MM.1S (cell line): ENCODE data around the gene PCDHB7.
"Not testable (repeated sequence)": the region's sequence is repeated elsewhere in the genome, so short reads cannot be mapped to it uniquely, and the experiment has no call there.

ENCODE experiments used
- DNase-seq: peaks from one replicate; pipeline ENCODE4 v3.0.0-alpha.2; 2015
- H2AFZ ChIP-seq: fragments of 300-600 bp; sonication (generic); 2 replicates; pipeline ENCODE4 v1.6.0; 2016; ENCODE audit warnings: antibody characterized with exemption, low read length
- H3F3A ChIP-seq: fragments of 300-600 bp; sonication (generic); 2 replicates; pipeline ENCODE4 v1.6.1; 2016; ENCODE audit warnings: mild to moderate bottlenecking, antibody characterized with exemption, low read length, moderate library complexity, mixed read lengths; ENCODE audit not compliant: insufficient read depth
- H3K27ac ChIP-seq: fragments of 300-600 bp; sonication (generic); 2 replicates; pipeline ENCODE4 v1.5.1; 2016; ENCODE audit warnings: mild to moderate bottlenecking, low read length
- H3K27me3 ChIP-seq: fragments of 300-600 bp; sonication (generic); replicated peaks from 2 replicates; pipeline ENCODE4 v1.6.0; 2016; ENCODE audit warnings: low read length; ENCODE audit not compliant: insufficient read depth
- H3K36me3 ChIP-seq: fragments of 300-600 bp; sonication (generic); replicated peaks from 2 replicates; pipeline ENCODE4 v1.6.1; 2016; ENCODE audit warnings: mild to moderate bottlenecking, low read length, mixed read lengths; ENCODE audit not compliant: insufficient read depth
- H3K4me1 ChIP-seq: fragments of 300-600 bp; sonication (generic); 2 replicates; pipeline ENCODE4 v1.6.1; 2016; ENCODE audit warnings: low read length, mixed read lengths
- H3K4me2 ChIP-seq: fragments of 300-600 bp; sonication (generic); 2 replicates; pipeline ENCODE4 v1.6.0; 2016; ENCODE audit warnings: low read depth, low read length
- H3K4me3 ChIP-seq: fragments of 300-600 bp; sonication (generic); 2 replicates; pipeline ENCODE4 v1.5.1; 2016; ENCODE audit warnings: low read length, mixed read lengths
- H3K79me2 ChIP-seq: fragments of 300-600 bp; sonication (generic); 2 replicates; pipeline ENCODE4 v1.6.1; 2016; ENCODE audit warnings: mixed run types, low read length, mixed read lengths
- H3K9ac ChIP-seq: fragments of 300-600 bp; sonication (generic); 2 replicates; pipeline ENCODE4 v1.6.1; 2016; ENCODE audit warnings: low read length, mixed read lengths
- H3K9me2 ChIP-seq: fragments of 300-600 bp; sonication (generic); replicated peaks from 2 replicates; pipeline ENCODE4 v1.6.1; 2016; ENCODE audit warnings: mild to moderate bottlenecking, low read length, mixed read lengths; ENCODE audit not compliant: insufficient read depth
- H3K9me3 ChIP-seq: fragments of 300-600 bp; sonication (generic); replicated peaks from 2 replicates; pipeline ENCODE4 v1.6.1; 2016; ENCODE audit warnings: mild to moderate bottlenecking, low read length, mixed read lengths; ENCODE audit not compliant: insufficient read depth
- H4K20me1 ChIP-seq: fragments of 300-600 bp; sonication (generic); 2 replicates; pipeline ENCODE4 v1.6.1; 2016; ENCODE audit warnings: mild to moderate bottlenecking, low read length, moderate library complexity, mixed read lengths; ENCODE audit not compliant: insufficient read depth
- CTCF ChIP-seq: fragments of 300-600 bp; sonication (generic); IDR thresholded peaks from 2 replicates; pipeline ENCODE4 v1.5.1; 2016; ENCODE audit warnings: antibody characterized with exemption, low read length, mixed read lengths
- EZH2 ChIP-seq: fragments of 300-600 bp; sonication (generic); optimal IDR thresholded peaks from 2 replicates; pipeline ENCODE3; 2017; ENCODE audit warnings: low read depth, mild to moderate bottlenecking, antibody characterized with exemption, low read length, mixed read lengths
- EZH2phosphoT487 ChIP-seq: fragments of 300-600 bp; sonication (generic); IDR thresholded peaks from 2 replicates; pipeline ENCODE4 v1.6.1; 2018; ENCODE audit warnings: antibody characterized with exemption, low read length

The PCDHB7 gene

GRCh38 chr5:141172381-141173204, at the start of gene PCDHB7:
Gene PCDHB7, plus strand, starts transcription at chr5:141172644. Its CDS starts 192 bp downstream, at chr5:141172836.
- H3K9me3 ChIP-seq = no peaks in the 10 kb centered on the region

DNA sequence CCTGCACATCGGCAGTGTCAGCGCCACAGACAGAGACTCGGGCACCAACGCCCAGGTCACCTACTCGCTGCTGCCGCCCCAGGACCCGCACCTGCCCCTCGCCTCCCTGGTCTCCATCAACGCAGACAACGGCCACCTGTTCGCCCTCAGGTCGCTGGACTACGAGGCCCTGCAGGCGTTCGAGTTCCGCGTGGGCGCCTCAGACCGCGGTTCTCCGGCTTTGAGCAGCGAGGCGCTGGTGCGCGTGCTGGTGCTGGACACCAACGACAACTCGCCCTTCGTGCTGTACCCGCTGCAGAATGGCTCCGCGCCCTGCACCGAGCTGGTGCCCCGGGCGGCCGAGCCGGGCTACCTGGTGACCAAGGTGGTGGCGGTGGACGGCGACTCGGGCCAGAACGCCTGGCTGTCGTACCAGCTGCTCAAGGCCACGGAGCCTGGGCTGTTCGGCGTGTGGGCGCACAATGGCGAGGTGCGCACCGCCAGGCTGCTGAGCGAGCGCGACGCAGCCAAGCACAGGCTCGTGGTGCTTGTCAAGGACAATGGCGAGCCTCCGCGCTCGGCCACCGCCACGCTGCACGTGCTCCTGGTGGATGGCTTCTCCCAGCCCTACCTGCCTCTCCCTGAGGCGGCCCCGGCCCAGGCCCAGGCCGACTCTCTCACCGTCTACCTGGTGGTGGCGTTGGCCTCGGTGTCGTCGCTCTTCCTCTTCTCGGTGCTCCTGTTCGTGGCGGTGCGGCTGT, 48.9 kb upstream of the PCDHB7 start:
- not testable (repeated sequence) for H3K27ac ChIP-seq, H3K9ac ChIP-seq, H3K4me2 ChIP-seq, H3F3A ChIP-seq, H3K79me2 ChIP-seq, H4K20me1 ChIP-seq, DNase-seq, H3K4me3 ChIP-seq, H3K36me3 ChIP-seq, H3K27me3 ChIP-seq, H3K4me1 ChIP-seq, H3K9me3 ChIP-seq, H2AFZ ChIP-seq, H3K9me2 ChIP-seq

More at GRCh38 chr5:141172381-141173204, at the start of gene PCDHB7:
- no peaks in the 10 kb centered on the region for H4K20me1 ChIP-seq
- TF ChIP-seq EZH2 = no peak
- peak; percentile 83 for TF ChIP-seq CTCF
- DNase-seq = peak; percentile 49
- H3K27me3 ChIP-seq = no peaks in the 10 kb centered on the region; the same call in 1 of the 2 replicates
- no peaks in the 10 kb centered on the region for H3F3A ChIP-seq
- no peaks in the 10 kb centered on the region for H3K36me3 ChIP-seq
- no peaks in the 10 kb centered on the region for H3K79me2 ChIP-seq
- no peaks in the 10 kb centered on the region for H3K4me1 ChIP-seq
- H3K4me2 ChIP-seq = peak within 1 kb of the TSS; percentile 56
- H3K9me2 ChIP-seq = no peaks in the 10 kb centered on the region
- peak within 1 kb of the TSS; percentile 67 for H2AFZ ChIP-seq
- peak within 1 kb of the TSS; percentile 52 for H3K4me3 ChIP-seq
- no peak within 1 kb of the TSS for H3K27ac ChIP-seq
- no peak within 1 kb of the TSS for H3K9ac ChIP-seq

- no peak overlapping the region for H3K4me3 ChIP-seq
- H3K9me3 ChIP-seq = no peaks in the 10 kb centered on the region; the same call in 1 of the 2 replicates
- H3K36me3 ChIP-seq = no peaks in the 10 kb centered on the region
- H3K79me2 ChIP-seq = no peaks in the 10 kb centered on the region
- H3K9ac ChIP-seq = no peak overlapping the region
- no peaks in the 10 kb centered on the region for H3F3A ChIP-seq
- no peaks in the 10 kb centered on the region for H4K20me1 ChIP-seq
- no peak overlapping the region for H2AFZ ChIP-seq
- H3K27me3 ChIP-seq = no peaks in the 10 kb centered on the region
- TF ChIP-seq CTCF = no peak
- no peak for TF ChIP-seq EZH2phosphoT487
- no peak for TF ChIP-seq EZH2
- no peaks in the 10 kb centered on the region for H3K9me2 ChIP-seq
- H3K4me2 ChIP-seq = no peak overlapping the region
- no peak overlapping the region for H3K27ac ChIP-seq
- no peak for DNase-seq
- no peaks in the 10 kb centered on the region for H3K4me1 ChIP-seq
Observed at GRCh38 chr5:141127305-141127704, 45.1 kb upstream of the PCDHB7 start.
